Lung (tissue), 12 donors: ENCODE results near the gene ZNF771. TPM values are rescaled to one million over a fixed set of nuclear protein-coding genes. Genes with fewer than 3 reads are reported as not detected.

Experiments used
- ATAC-seq: fragments of 200-7000 bp; cut with Tn5 transposase; one replicate; pipeline ENCODE4 v1.9.1; 2020; ENCODE audit warnings: moderate number of reproducible peaks; ENCODE audit not compliant: insufficient read depth, low FRiP score
- DNase-seq, 3 donors: peaks; one replicate each; pipeline ENCODE4 v3.0.0-alpha.2; 2013 to 2017
- H3K27ac ChIP-seq, 2 donors: one replicate each; pipeline ENCODE4 v1.5.1; 2013; ENCODE audit warnings: mild to moderate bottlenecking in 2 of 2, moderate library complexity in 2 of 2, control low read depth in 1 of 2, inconsistent platforms in 1 of 2, low read depth in 1 of 2, low read length in 1 of 2
- H3K27me3 ChIP-seq, 3 donors: one replicate each; pipeline ENCODE4 v1.5.1; 2013; ENCODE audit warnings: low read length in 2 of 3; ENCODE audit not compliant: control insufficient read depth in 3 of 3, insufficient read depth in 3 of 3
- H3K36me3 ChIP-seq, 4 donors: one replicate each; pipeline ENCODE4 v1.5.1; 2013; ENCODE audit warnings: low read length in 4 of 4, mild to moderate bottlenecking in 1 of 4, moderate library complexity in 1 of 4; ENCODE audit not compliant: control insufficient read depth in 4 of 4, insufficient read depth in 4 of 4
- H3K4me1 ChIP-seq, 5 donors: one replicate each; pipeline ENCODE4 v1.5.1; 2013; ENCODE audit warnings: low read length in 5 of 5, mild to moderate bottlenecking in 2 of 5, moderate library complexity in 1 of 5; ENCODE audit not compliant: control insufficient read depth in 5 of 5, insufficient read depth in 5 of 5
- H3K4me3 ChIP-seq: one replicate; pipeline ENCODE4 v1.5.1; 2013; ENCODE audit warnings: mild to moderate bottlenecking, control low read depth, moderate library complexity
- H3K9ac ChIP-seq, 2 donors: one replicate each; pipeline ENCODE4 v1.5.1; 2013; ENCODE audit warnings: low read length in 2 of 2, control low read depth in 1 of 2; ENCODE audit not compliant: insufficient read depth in 1 of 2
- H3K9me3 ChIP-seq, 4 donors: one replicate each; pipeline ENCODE4 v1.5.1; 2013; ENCODE audit warnings: low read length in 3 of 4, mild to moderate bottlenecking in 1 of 4, moderate library complexity in 1 of 4; ENCODE audit not compliant: control insufficient read depth in 4 of 4, insufficient read depth in 3 of 4
- CTCF ChIP-seq: IDR thresholded peaks from 2 replicates; pipeline ENCODE4 v1.5.1; 2012; ENCODE audit warnings: mild to moderate bottlenecking; ENCODE audit errors: control extremely low read depth, extremely low read depth
- WGBS, 2 donors: extraction: QIAGEN DNeasy Blood & Tissue Kit; methylation state at CpG; one replicate each; pipeline ENCODE4 v1.1.7; 2013; 5-methylcytosine and 5-hydroxymethylcytosine counted together
- polyA plus RNA-seq, 2 donors: library from polyadenylated mRNA; stranded (reverse); fragments of 200-250 nt; gene quantifications; one replicate each; pipeline ENCODE4 v1.2.1, GENCODE V29; 2013
- total RNA-seq, 2 donors: library from RNA; depleted of rRNA in 1 of 2; stranded (reverse); fragments of >200 nt in 1 of 2; gene quantifications; one replicate each; pipeline ENCODE4 v1.2.1, GENCODE V29; 2014 to 2021
- donor health status: control.
- donor health status: control.
- donor health status: Bipolar disorder and iron deficiency.
- donor health status: healthy.
- donor health status: DM: yes; HTN: yes; CAD: no.

Gene ZNF771
- total and polyA plus RNA-seq, 4 donors = 3.0 to 7.2 (median 4.3) TPM

GRCh38 chr16:30429678-30430427 is 22.4 kb downstream of the ZNF771 start, which contains the start of gene DCTPP1:
TSS of gene DCTPP1 (minus strand) at chr16:30430030. CDS start at chr16:30429980, 50 bp downstream.
- Histone ChIP-seq H3K4me3 (peak within 1 kb of the TSS; percentile 81), H3K9ac (peak within 1 kb of the TSS; percentile 51 to 59), H3K9me3 (no peaks in the 10 kb centered on the region), H3K36me3 (peaks cover 0 to 9% (median 3%) of the 10 kb centered on the region in 4 donors), H3K4me1 (peaks cover 0 to 16% (median 7%) of the 10 kb centered on the region in 5 donors), H3K27me3 (no peaks in the 10 kb centered on the region), H3K27ac (peak within 1 kb of the TSS; percentile 26 to 83)
- TF ChIP-seq CTCF = peak; percentile 70
- peak; percentile 98 for ATAC-seq
- WGBS, 2 donors = 1% methylated on average over 48 to 49 of the region's 49 CpGs
- DNase-seq = peak; percentile 95 to 98 (median 98)

- Histone ChIP-seq H3K27ac (peak overlapping the region; percentile 22 to 83), H3K4me1 (peaks cover 0 to 16% (median 7%) of the 10 kb centered on the region in 5 donors), H3K9me3 (no peaks in the 10 kb centered on the region), H3K27me3 (no peaks in the 10 kb centered on the region), H3K36me3 (peaks cover 0 to 9% (median 3%) of the 10 kb centered on the region in 4 donors), H3K4me3 (no peak overlapping the region), H3K9ac (peak overlapping the region; percentile 2 to 59)
- 59 to 60% methylated on average over 19 of the region's 19 CpGs for WGBS, 2 donors
- TF ChIP-seq CTCF = no peak
- ATAC-seq (no peak), DNase-seq (no peak)
Observed at GRCh38 chr16:30430428-30430970, 23.1 kb downstream of the ZNF771 start.

- Histone ChIP-seq H3K9ac (no peak overlapping the region), H3K9me3 (peaks cover 0 to 1% (median 0%) of the 10 kb centered on the region in 4 donors), H3K27ac (no peak overlapping the region), H3K36me3 (no peaks in the 10 kb centered on the region), H3K4me1 (peaks cover 0 to 6% (median 0%) of the 10 kb centered on the region in 5 donors), H3K4me3 (no peak overlapping the region), H3K27me3 (no peaks in the 10 kb centered on the region)
- TF ChIP-seq CTCF = no peak
- WGBS, 2 donors = 72 to 83% methylated on average over 4 of the region's 4 CpGs
- DNase-seq (no peak), ATAC-seq (no peak)
Observed at GRCh38 chr16:30434852-30435251, 27.4 kb downstream of the ZNF771 start.
